ENCODE data around the gene PARD3. TPM values are rescaled to one million over a fixed set of nuclear protein-coding genes. Genes with fewer than 3 reads are reported as not detected.

PARD3 gene
- total and polyA plus RNA-seq, 2 donors from 2014 or later, result 21.1 to 47.5 TPM

- FAIRE-seq (peak; percentile 68), DNase-seq (no peak)
- H3K9me3 ChIP-seq (ENCODE audit: control insufficient read depth in 2 of 3, insufficient read depth in 1 of 3, low read length in 3 of 3), result no peaks in the 10 kb centered on the region
- H3K27ac ChIP-seq (ENCODE audit: low read depth in 2 of 2, low read length in 2 of 2), result no peak overlapping the region
- TF ChIP-seq CTCF (IDR thresholded peaks at IDR 0.05; ENCODE audit: borderline replicate concordance, extremely low read depth, insufficient read depth), result no peak
- no peaks in the 10 kb centered on the region for H3K36me3 ChIP-seq (ENCODE audit: control insufficient read depth in 2 of 3, insufficient read depth in 3 of 3, low read length in 3 of 3)
- H3K4me3 ChIP-seq (ENCODE audit: low read length in 3 of 3), result no peak overlapping the region
- intact Hi-C loops (cut with DNase I), result no loop called here
- H3K9ac ChIP-seq (ENCODE audit: low read length in 3 of 3), result no peak overlapping the region
- H3K4me1 ChIP-seq (ENCODE audit: control insufficient read depth in 2 of 3, insufficient read depth in 2 of 3, low read depth in 1 of 3, low read length in 3 of 3), result no peaks in the 10 kb centered on the region
- no peaks in the 10 kb centered on the region for H3K27me3 ChIP-seq (ENCODE audit: control insufficient read depth, insufficient read depth, low read length)
These were observed 415.0 kb downstream of the PARD3 start for GRCh38 chr10:34400075-34400474.

- no peak for TF ChIP-seq CTCF (IDR thresholded peaks at IDR 0.05; ENCODE audit: borderline replicate concordance, extremely low read depth, insufficient read depth)
- FAIRE-seq, result no peak
- H3K27me3 ChIP-seq (ENCODE audit: control insufficient read depth, insufficient read depth, low read length), result no peaks in the 10 kb centered on the region
These were observed 416.1 kb downstream of the PARD3 start for GRCh38 chr10:34399013-34399412.

GRCh38 chr10:34397324-34397723, 417.8 kb downstream of the PARD3 start:
- intact Hi-C loops (cut with DNase I), result no loop called here
- no peak overlapping the region for H3K27ac ChIP-seq (ENCODE audit: low read depth in 2 of 2, low read length in 2 of 2)
- H3K27me3 ChIP-seq (ENCODE audit: control insufficient read depth, insufficient read depth, low read length), result no peaks in the 10 kb centered on the region
- H3K9me3 ChIP-seq (ENCODE audit: control insufficient read depth in 2 of 3, insufficient read depth in 1 of 3, low read length in 3 of 3), result no peaks in the 10 kb centered on the region
- no peaks in the 10 kb centered on the region for H3K4me1 ChIP-seq (ENCODE audit: control insufficient read depth in 2 of 3, insufficient read depth in 2 of 3, low read depth in 1 of 3, low read length in 3 of 3)
- no peak for TF ChIP-seq CTCF (IDR thresholded peaks at IDR 0.05; ENCODE audit: borderline replicate concordance, extremely low read depth, insufficient read depth)
- no peaks in the 10 kb centered on the region for H3K36me3 ChIP-seq (ENCODE audit: control insufficient read depth in 2 of 3, insufficient read depth in 3 of 3, low read length in 3 of 3)
- H3K9ac ChIP-seq (ENCODE audit: low read length in 3 of 3), result no peak overlapping the region
- FAIRE-seq, result peak; percentile 29
- no peak overlapping the region for H3K4me3 ChIP-seq (ENCODE audit: low read length in 3 of 3)
- DNase-seq, result no peak

More at GRCh38 chr10:34399013-34399412, 416.1 kb downstream of the PARD3 start:
- DNase-seq, result no peak
- Histone ChIP-seq H3K36me3 (ENCODE audit: control insufficient read depth in 2 of 3, insufficient read depth in 3 of 3, low read length in 3 of 3) (no peaks in the 10 kb centered on the region), H3K27ac (ENCODE audit: low read depth in 2 of 2, low read length in 2 of 2) (no peak overlapping the region), H3K9ac (ENCODE audit: low read length in 3 of 3) (no peak overlapping the region), H3K4me3 (ENCODE audit: low read length in 3 of 3) (no peak overlapping the region), H3K4me1 (ENCODE audit: control insufficient read depth in 2 of 3, insufficient read depth in 2 of 3, low read depth in 1 of 3, low read length in 3 of 3) (no peaks in the 10 kb centered on the region), H3K9me3 (ENCODE audit: control insufficient read depth in 2 of 3, insufficient read depth in 1 of 3, low read length in 3 of 3) (no peaks in the 10 kb centered on the region)
- intact Hi-C loops (cut with DNase I), result no loop called here

GRCh38 chr10:34396663-34397062, 418.4 kb downstream of the PARD3 start:
- no peak overlapping the region for H3K4me3 ChIP-seq (ENCODE audit: low read length in 3 of 3)
- intact Hi-C loops (cut with DNase I), result no loop called here
- DNase-seq (no peak), FAIRE-seq (no peak)
- no peaks in the 10 kb centered on the region for H3K36me3 ChIP-seq (ENCODE audit: control insufficient read depth in 2 of 3, insufficient read depth in 3 of 3, low read length in 3 of 3)
- H3K9ac ChIP-seq (ENCODE audit: low read length in 3 of 3), result no peak overlapping the region
- TF ChIP-seq CTCF (IDR thresholded peaks at IDR 0.05; ENCODE audit: borderline replicate concordance, extremely low read depth, insufficient read depth), result no peak
- no peaks in the 10 kb centered on the region for H3K4me1 ChIP-seq (ENCODE audit: control insufficient read depth in 2 of 3, insufficient read depth in 2 of 3, low read depth in 1 of 3, low read length in 3 of 3)
- no peaks in the 10 kb centered on the region for H3K27me3 ChIP-seq (ENCODE audit: control insufficient read depth, insufficient read depth, low read length)
- H3K9me3 ChIP-seq (ENCODE audit: control insufficient read depth in 2 of 3, insufficient read depth in 1 of 3, low read length in 3 of 3), result no peaks in the 10 kb centered on the region
- H3K27ac ChIP-seq (ENCODE audit: low read depth in 2 of 2, low read length in 2 of 2), result no peak overlapping the region

All from kidney (tissue), 14 donors.